Mammary epithelial cell (primary cell): ENCODE data around the gene PLA2G4D.

Experiments used
- EZH2 ChIP-seq: IDR thresholded peaks from 2 replicates; pipeline ENCODE4 v1.6.1; 2012; ENCODE audit warnings: low read length, inconsistent platforms, borderline replicate concordance
- TF ChIP-seq, protein P1 (sequence below), 2 donors: IDR thresholded peaks in 1 of 2; conservative IDR thresholded peaks in 1 of 2; 2 replicates each; pipeline ENCODE4 v1.5.1; 2011 to 2012; ENCODE audit warnings: inconsistent platforms in 2 of 2, low read length in 2 of 2, mild to moderate bottlenecking in 2 of 2, control low read depth in 1 of 2, low read depth in 1 of 2; ENCODE audit not compliant: insufficient read depth in 1 of 2; ENCODE audit errors: extremely low read depth in 1 of 2

DNA sequence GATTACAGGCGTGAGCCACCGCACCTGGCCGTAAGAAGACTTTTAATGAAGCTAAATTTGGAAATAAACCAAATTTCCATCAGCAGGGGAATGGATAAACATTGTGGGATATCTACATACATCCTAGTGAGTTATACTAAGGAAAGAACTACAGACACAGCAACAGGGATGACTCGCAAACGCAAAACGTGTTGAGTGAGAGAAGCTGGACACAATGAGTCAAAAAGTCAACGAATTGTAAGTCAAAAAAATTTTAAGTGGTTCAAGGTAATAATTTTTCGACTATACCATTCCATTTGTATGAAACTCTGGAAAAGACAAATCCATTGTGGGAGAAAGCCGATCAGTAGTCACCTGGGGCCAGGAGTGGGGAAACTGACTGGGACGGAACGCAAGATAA lies 42.2 kb upstream of the PLA2G4D start:
- TF ChIP-seq, protein P1, sequence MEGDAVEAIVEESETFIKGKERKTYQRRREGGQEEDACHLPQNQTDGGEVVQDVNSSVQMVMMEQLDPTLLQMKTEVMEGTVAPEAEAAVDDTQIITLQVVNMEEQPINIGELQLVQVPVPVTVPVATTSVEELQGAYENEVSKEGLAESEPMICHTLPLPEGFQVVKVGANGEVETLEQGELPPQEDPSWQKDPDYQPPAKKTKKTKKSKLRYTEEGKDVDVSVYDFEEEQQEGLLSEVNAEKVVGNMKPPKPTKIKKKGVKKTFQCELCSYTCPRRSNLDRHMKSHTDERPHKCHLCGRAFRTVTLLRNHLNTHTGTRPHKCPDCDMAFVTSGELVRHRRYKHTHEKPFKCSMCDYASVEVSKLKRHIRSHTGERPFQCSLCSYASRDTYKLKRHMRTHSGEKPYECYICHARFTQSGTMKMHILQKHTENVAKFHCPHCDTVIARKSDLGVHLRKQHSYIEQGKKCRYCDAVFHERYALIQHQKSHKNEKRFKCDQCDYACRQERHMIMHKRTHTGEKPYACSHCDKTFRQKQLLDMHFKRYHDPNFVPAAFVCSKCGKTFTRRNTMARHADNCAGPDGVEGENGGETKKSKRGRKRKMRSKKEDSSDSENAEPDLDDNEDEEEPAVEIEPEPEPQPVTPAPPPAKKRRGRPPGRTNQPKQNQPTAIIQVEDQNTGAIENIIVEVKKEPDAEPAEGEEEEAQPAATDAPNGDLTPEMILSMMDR (conservative IDR thresholded peaks at IDR 0.05 in 1 of 2, IDR thresholded peaks at IDR 0.05 in 1 of 2; ENCODE audit: extremely low read depth in 1 of 2, insufficient read depth in 1 of 2, low read depth in 1 of 2, low read length in 2 of 2) = no peak
- TF ChIP-seq EZH2 = no peak
